Retinal pigment epithelial cell (primary cell): ENCODE measurements around the gene KCNK7.
"Not testable (repeated sequence)": the region's sequence is repeated elsewhere in the genome, so short reads cannot be mapped to it uniquely, and the experiment has no call there.

Experiments
- DNase-seq: peaks from one replicate; pipeline ENCODE4 v3.0.0-alpha.2; 2010; ENCODE audit warnings: low read depth
- H3K4me3 ChIP-seq: 2 replicates; pipeline ENCODE4 v1.5.1; 2011; ENCODE audit warnings: mild to moderate bottlenecking, low read length, control low read depth, moderate library complexity
- CTCF ChIP-seq: conservative IDR thresholded peaks from 2 replicates; pipeline ENCODE4 v1.5.1; 2011; ENCODE audit warnings: low read depth, low read length, control low read depth, inconsistent platforms

KCNK7 gene

GRCh38 chr11:65571420-65571819 is 24.2 kb downstream of the KCNK7 start:
- no peak for TF ChIP-seq CTCF
- DNase-seq, result no peak
- H3K4me3 ChIP-seq, result peak overlapping the region; percentile 94

- DNase-seq, result peak; percentile 93
- peak within 1 kb of the TSS; percentile 94 for H3K4me3 ChIP-seq
- TF ChIP-seq CTCF, result peak; percentile 45
Observed at GRCh38 chr11:65569973-65570918, 25.4 kb downstream of the KCNK7 start, which contains the start of gene ZNRD2. Gene ZNRD2, plus strand, starts transcription at chr11:65570477. Its CDS starts 15 bp downstream, at chr11:65570492.

- peak overlapping the region; percentile 94 for H3K4me3 ChIP-seq
- no peak for DNase-seq
- no peak for TF ChIP-seq CTCF
Observed at GRCh38 chr11:65569164-65569972, 26.2 kb downstream of the KCNK7 start.

GRCh38 chr11:65565624-65566453 is 29.8 kb downstream of the KCNK7 start:
- H3K4me3 ChIP-seq, result no peak overlapping the region
- TF ChIP-seq CTCF, result no peak
- no peak for DNase-seq

GRCh38 chr11:65564879-65565559 is 30.6 kb downstream of the KCNK7 start:
- not testable (repeated sequence) for H3K4me3 ChIP-seq, DNase-seq

GRCh38 chr11:65563601-65564000 is 32.0 kb downstream of the KCNK7 start:
- H3K4me3 ChIP-seq, result no peak overlapping the region
- no peak for TF ChIP-seq CTCF
- DNase-seq, result no peak
